ENCODE measurements around the gene TRAM2. TPM values are rescaled to one million over a fixed set of nuclear protein-coding genes. Genes with fewer than 3 reads are reported as not detected.

The TRAM2 gene
- total RNA-seq, 1 donor from 2014 or later: 15.6 TPM

DNA sequence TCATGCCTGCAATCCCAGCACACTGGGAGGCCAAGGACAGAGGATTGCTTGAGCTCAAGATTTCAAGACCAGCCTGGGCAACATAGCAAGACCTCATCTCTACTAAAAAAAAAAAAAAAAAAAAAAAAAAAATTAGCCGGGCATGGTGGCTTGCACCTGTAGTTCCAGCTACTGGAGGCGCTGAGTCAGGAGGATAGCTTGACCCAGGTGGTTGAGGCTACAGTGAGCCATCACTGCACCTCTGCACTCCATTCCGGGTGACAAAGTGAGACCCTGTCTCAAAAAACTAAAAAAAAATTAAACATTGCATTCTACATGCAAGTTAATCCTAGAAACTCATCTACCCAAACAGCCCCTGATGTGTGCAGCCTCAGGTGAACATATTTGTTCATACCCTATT, 7.3 kb upstream of the TRAM2 start:
- TF ChIP-seq, protein P1, sequence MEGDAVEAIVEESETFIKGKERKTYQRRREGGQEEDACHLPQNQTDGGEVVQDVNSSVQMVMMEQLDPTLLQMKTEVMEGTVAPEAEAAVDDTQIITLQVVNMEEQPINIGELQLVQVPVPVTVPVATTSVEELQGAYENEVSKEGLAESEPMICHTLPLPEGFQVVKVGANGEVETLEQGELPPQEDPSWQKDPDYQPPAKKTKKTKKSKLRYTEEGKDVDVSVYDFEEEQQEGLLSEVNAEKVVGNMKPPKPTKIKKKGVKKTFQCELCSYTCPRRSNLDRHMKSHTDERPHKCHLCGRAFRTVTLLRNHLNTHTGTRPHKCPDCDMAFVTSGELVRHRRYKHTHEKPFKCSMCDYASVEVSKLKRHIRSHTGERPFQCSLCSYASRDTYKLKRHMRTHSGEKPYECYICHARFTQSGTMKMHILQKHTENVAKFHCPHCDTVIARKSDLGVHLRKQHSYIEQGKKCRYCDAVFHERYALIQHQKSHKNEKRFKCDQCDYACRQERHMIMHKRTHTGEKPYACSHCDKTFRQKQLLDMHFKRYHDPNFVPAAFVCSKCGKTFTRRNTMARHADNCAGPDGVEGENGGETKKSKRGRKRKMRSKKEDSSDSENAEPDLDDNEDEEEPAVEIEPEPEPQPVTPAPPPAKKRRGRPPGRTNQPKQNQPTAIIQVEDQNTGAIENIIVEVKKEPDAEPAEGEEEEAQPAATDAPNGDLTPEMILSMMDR (IDR thresholded peaks at IDR 0.05; ENCODE audit: insufficient read depth, low read length, poor library complexity, severe bottlenecking): no peak
- no peak for DNase-seq (ENCODE audit: low read depth)
- no peaks in the 10 kb centered on the region for H3K36me3 ChIP-seq (ENCODE audit: control insufficient read depth, insufficient read depth, low read length)
- H3K27me3 ChIP-seq (ENCODE audit: control insufficient read depth, insufficient read depth, low read length): no peaks in the 10 kb centered on the region
- H3K4me3 ChIP-seq (ENCODE audit: low read depth, low read length): no peak overlapping the region

GRCh38 chr6:52582996-52583395, 6.1 kb upstream of the TRAM2 start:
- no peak for DNase-seq (ENCODE audit: low read depth)
- no peaks in the 10 kb centered on the region for H3K36me3 ChIP-seq (ENCODE audit: control insufficient read depth, insufficient read depth, low read length)
- TF ChIP-seq, protein P1 (IDR thresholded peaks at IDR 0.05; ENCODE audit: insufficient read depth, low read length, poor library complexity, severe bottlenecking): no peak
- H3K4me3 ChIP-seq (ENCODE audit: low read depth, low read length): no peak overlapping the region
- H3K27me3 ChIP-seq (ENCODE audit: control insufficient read depth, insufficient read depth, low read length): no peaks in the 10 kb centered on the region

DNA sequence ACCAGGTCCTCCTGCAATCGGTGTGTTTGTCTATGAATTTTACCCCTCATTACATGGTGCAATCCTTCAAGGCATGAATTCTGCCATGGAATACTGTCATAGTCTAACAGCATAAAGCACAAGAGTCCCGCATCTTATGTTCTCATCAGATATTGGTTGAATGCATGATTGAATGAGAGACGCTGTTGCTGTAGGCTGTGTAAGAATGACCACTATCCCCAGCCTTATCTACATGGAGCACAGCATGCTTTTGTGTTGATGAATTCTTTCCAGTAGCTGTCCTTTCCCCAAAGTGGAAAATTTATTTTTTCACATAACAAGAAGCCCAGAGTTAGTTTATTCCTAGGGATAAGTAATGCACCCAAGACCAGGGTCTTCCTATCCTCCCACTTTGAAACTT, 5.6 kb upstream of the TRAM2 start:
- Histone ChIP-seq H3K36me3 (ENCODE audit: control insufficient read depth, insufficient read depth, low read length) (no peaks in the 10 kb centered on the region), H3K27me3 (ENCODE audit: control insufficient read depth, insufficient read depth, low read length) (no peaks in the 10 kb centered on the region), H3K4me3 (ENCODE audit: low read depth, low read length) (no peak overlapping the region)
- TF ChIP-seq, protein P1 (IDR thresholded peaks at IDR 0.05; ENCODE audit: insufficient read depth, low read length, poor library complexity, severe bottlenecking): no peak
- DNase-seq (ENCODE audit: low read depth): no peak

DNA sequence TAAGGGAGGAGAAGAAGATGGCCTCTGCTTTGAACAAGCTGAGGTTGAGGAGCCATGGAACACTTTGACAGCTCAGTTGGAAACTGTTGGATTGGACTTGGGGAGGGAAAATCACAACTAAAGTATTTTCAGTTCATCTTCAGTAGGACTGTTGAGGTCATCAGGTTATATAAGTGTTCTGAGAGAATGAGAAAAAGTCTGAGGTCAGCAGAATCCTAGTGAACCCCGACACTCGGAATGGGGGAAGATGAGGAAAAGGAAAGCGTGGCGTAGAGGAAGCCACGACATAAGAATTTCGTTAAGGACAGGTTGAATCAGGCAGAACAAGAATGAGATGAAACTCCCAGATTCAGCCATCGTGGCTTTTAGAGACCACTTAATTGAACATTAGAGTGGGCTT, 4.0 kb upstream of the TRAM2 start:
- DNase-seq (ENCODE audit: low read depth): no peak
- TF ChIP-seq, protein P1 (IDR thresholded peaks at IDR 0.05; ENCODE audit: insufficient read depth, low read length, poor library complexity, severe bottlenecking): no peak
- Histone ChIP-seq H3K4me3 (ENCODE audit: low read depth, low read length) (no peak overlapping the region), H3K27me3 (ENCODE audit: control insufficient read depth, insufficient read depth, low read length) (no peaks in the 10 kb centered on the region), H3K36me3 (ENCODE audit: control insufficient read depth, insufficient read depth, low read length) (no peaks in the 10 kb centered on the region)

GRCh38 chr6:52579006-52579660, 2.3 kb upstream of the TRAM2 start:
- H3K36me3 ChIP-seq (ENCODE audit: control insufficient read depth, insufficient read depth, low read length): no peaks in the 10 kb centered on the region
- TF ChIP-seq, protein P1 (IDR thresholded peaks at IDR 0.05; ENCODE audit: insufficient read depth, low read length, poor library complexity, severe bottlenecking): no peak
- no peaks in the 10 kb centered on the region for H3K27me3 ChIP-seq (ENCODE audit: control insufficient read depth, insufficient read depth, low read length)
- no peak for DNase-seq (ENCODE audit: low read depth)
- H3K4me3 ChIP-seq (ENCODE audit: low read depth, low read length): no peak overlapping the region

All from kidney epithelial cell (primary cell).